Uterus (tissue), 2 donors: ENCODE measurements around the gene MSN.

Experiments
- POLR2A ChIP-seq, 2 donors: fragments of 450-650 bp; IDR thresholded peaks; one replicate each; pipeline ENCODE4 v1.6.1; 2016; ENCODE audit warnings: antibody characterized with exemption in 2 of 2, mild to moderate bottlenecking in 1 of 2, moderate library complexity in 1 of 2
- TF ChIP-seq, protein P1 (sequence below), 4 experiments: fragments of 200-600 bp in 2 of 4; fragments of 450-650 bp in 2 of 4; sonication (generic) in 2 of 4; IDR thresholded peaks; one replicate each; pipeline ENCODE4 v1.5.1; 2016 to 2019; ENCODE audit warnings: antibody characterized with exemption in 4 of 4, mild to moderate bottlenecking in 2 of 4, moderate library complexity in 1 of 4

DNA sequence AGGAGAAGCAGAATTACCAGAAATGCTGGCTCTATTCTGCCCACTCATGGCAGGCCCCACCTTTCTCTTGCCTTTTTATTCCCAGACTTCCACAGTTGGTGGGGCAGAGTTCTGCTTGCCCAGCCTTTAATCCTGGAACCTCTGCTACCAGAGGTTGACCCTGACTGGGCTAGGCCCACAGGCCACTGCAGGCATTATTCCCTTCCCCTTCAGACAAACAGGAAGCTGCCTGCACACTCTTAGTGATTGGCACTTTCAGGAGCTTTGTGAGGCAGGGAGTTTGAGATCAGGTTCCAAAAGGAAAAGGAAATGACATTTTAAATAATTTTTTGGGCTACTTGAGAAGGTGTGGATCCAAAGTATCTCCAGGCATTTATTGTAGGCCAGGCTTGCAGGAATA, 18.8 kb downstream of the MSN start:
- TF ChIP-seq, protein P1, sequence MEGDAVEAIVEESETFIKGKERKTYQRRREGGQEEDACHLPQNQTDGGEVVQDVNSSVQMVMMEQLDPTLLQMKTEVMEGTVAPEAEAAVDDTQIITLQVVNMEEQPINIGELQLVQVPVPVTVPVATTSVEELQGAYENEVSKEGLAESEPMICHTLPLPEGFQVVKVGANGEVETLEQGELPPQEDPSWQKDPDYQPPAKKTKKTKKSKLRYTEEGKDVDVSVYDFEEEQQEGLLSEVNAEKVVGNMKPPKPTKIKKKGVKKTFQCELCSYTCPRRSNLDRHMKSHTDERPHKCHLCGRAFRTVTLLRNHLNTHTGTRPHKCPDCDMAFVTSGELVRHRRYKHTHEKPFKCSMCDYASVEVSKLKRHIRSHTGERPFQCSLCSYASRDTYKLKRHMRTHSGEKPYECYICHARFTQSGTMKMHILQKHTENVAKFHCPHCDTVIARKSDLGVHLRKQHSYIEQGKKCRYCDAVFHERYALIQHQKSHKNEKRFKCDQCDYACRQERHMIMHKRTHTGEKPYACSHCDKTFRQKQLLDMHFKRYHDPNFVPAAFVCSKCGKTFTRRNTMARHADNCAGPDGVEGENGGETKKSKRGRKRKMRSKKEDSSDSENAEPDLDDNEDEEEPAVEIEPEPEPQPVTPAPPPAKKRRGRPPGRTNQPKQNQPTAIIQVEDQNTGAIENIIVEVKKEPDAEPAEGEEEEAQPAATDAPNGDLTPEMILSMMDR (IDR thresholded peaks at IDR 0.05), result no peak
- TF ChIP-seq POLR2A (IDR thresholded peaks at IDR 0.05), result no peak
